Type B pancreatic cell (in vitro differentiated cells): ENCODE measurements around the gene ABCF1. TPM values are rescaled to one million over a fixed set of nuclear protein-coding genes. Genes with fewer than 3 reads are reported as not detected.

Experiments used
- DNase-seq: peaks from one replicate; pipeline ENCODE4 v3.0.0; 2021; ENCODE audit warnings: mixed read lengths; ENCODE audit not compliant: unreplicated experiment; ENCODE audit errors: extremely low spot score
- H3K27ac Mint-ChIP-seq: 2 replicates; pipeline ENCODE4 v1.8.0; 2021; ENCODE audit warnings: mild to moderate bottlenecking, mixed read lengths
- H3K27me3 Mint-ChIP-seq: 2 replicates; pipeline ENCODE4 v1.8.0; 2021; ENCODE audit warnings: mixed read lengths
- H3K36me3 Mint-ChIP-seq: 2 replicates; pipeline ENCODE4 v1.8.0; 2021; ENCODE audit warnings: mixed read lengths
- H3K4me1 Mint-ChIP-seq: one replicate; pipeline ENCODE4 v1.8.0; 2021; ENCODE audit warnings: mixed read lengths; ENCODE audit not compliant: unreplicated experiment
- H3K4me3 Mint-ChIP-seq: 2 replicates; pipeline ENCODE4 v1.8.0; 2021; ENCODE audit warnings: mild to moderate bottlenecking, mixed read lengths
- H3K9me3 Mint-ChIP-seq: 2 replicates; pipeline ENCODE4 v1.8.0; 2021; ENCODE audit warnings: mixed read lengths
- total RNA-seq: library from RNA; stranded (reverse); gene quantifications from 2 replicates; pipeline ENCODE4 v1.2.1, GENCODE V29; 2021; ENCODE audit warnings: low replicate concordance
- TF ChIP-seq, protein P1 (sequence below): fragments of 200-600 bp; sonication (generic); conservative IDR thresholded peaks from 2 replicates; pipeline ENCODE4 v1.5.0; 2021; ENCODE audit warnings: antibody characterized with exemption, mild to moderate bottlenecking

ABCF1 gene
- total RNA-seq, 1 donor from 2014 or later = 69.2 TPM

DNA sequence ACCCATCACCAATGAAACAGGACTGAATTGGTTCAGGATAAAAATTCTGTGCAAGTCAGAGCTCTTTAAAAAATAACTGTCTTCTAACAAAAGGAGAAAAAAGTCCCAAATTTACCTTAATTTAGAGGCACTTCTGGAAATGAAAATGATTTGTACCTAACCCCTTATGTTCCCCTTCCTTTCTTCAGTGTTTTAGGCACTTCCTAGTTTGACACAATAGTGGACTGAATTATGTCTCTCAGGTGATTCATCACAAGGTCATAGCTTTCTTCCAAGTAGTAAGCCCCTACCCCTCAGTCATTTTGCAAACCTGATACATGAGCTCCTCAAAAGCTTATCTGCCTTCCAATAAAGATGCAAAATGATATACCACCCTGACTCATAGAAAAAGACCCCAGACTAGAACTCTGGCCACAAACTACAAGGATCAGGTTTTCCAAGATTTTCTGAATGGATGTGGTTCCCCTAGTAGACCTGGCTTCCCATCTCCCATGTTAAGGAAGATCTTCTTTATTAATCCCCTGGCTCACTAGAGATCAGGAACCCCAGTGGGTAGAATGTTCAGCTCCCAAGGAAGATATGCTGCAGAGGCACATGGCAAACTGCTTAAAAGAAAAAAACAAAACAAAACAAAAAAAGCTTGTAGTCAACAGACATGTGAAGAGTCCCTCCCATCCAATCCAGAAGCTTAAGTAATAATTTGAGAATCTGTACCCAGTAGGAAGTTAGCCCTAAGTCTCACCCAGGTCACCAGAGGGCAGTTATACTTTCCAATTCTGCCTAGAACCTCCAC is 42.2 kb downstream of the ABCF1 start:
- peak overlapping the region; percentile 78 for H3K4me3 Mint-ChIP-seq
- no peaks in the 10 kb centered on the region for H3K9me3 Mint-ChIP-seq
- H3K27ac Mint-ChIP-seq = peak overlapping the region; percentile 78
- peaks cover 32% of the 10 kb centered on the region for H3K4me1 Mint-ChIP-seq
- TF ChIP-seq, protein P1, sequence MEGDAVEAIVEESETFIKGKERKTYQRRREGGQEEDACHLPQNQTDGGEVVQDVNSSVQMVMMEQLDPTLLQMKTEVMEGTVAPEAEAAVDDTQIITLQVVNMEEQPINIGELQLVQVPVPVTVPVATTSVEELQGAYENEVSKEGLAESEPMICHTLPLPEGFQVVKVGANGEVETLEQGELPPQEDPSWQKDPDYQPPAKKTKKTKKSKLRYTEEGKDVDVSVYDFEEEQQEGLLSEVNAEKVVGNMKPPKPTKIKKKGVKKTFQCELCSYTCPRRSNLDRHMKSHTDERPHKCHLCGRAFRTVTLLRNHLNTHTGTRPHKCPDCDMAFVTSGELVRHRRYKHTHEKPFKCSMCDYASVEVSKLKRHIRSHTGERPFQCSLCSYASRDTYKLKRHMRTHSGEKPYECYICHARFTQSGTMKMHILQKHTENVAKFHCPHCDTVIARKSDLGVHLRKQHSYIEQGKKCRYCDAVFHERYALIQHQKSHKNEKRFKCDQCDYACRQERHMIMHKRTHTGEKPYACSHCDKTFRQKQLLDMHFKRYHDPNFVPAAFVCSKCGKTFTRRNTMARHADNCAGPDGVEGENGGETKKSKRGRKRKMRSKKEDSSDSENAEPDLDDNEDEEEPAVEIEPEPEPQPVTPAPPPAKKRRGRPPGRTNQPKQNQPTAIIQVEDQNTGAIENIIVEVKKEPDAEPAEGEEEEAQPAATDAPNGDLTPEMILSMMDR = no peak
- H3K27me3 Mint-ChIP-seq = peaks cover 21% of the 10 kb centered on the region
- DNase-seq = no peak
- peaks cover 42% of the 10 kb centered on the region for H3K36me3 Mint-ChIP-seq

DNA sequence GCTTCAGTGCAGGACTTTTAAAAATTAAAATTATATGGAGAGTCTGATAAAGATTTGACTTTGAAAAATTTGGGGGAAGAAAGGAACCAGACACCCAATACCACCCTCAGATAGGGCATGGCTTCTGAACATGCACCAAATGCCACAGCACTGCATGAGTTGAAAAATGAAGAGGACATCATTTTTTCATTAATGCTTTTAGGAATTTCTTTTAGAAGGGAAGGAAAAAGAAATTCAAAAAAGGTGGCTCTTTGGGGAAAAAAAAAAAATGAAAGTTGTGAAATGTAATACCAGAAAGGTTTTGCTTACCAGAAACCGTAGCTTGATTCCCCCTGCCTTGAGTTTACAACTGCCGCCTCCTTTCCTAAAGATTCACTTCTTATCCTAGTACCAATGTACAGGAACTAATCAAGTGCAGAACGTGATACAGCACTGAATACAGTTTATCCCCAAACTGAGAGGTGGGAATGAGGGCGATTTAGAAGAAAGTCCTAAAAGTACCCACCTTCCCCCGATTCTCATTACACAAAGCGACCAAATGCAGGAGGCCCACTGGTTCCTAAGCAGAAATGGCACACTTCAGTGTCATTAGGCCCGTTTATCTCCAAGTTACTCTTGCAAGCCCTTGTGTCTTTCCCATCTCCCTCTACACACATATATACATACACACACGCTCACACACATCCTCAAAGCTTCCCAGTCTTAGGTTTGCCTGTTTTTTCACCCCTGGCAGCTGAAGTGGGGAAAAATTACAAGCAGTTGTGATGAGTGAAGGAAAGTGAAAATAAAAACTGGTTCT is 43.0 kb downstream of the ABCF1 start:
- H3K9me3 Mint-ChIP-seq = no peaks in the 10 kb centered on the region
- TF ChIP-seq, protein P1 = no peak
- peaks cover 40% of the 10 kb centered on the region for H3K4me1 Mint-ChIP-seq
- DNase-seq = no peak
- peak overlapping the region; percentile 100 for H3K27ac Mint-ChIP-seq
- peak overlapping the region; percentile 95 for H3K4me3 Mint-ChIP-seq
- H3K36me3 Mint-ChIP-seq = peaks cover 36% of the 10 kb centered on the region
- H3K27me3 Mint-ChIP-seq = peaks cover 21% of the 10 kb centered on the region

GRCh38 chr6:30614843-30615218 is 43.6 kb downstream of the ABCF1 start:
- H3K9me3 Mint-ChIP-seq = no peaks in the 10 kb centered on the region
- peak overlapping the region; percentile 95 for H3K4me3 Mint-ChIP-seq
- H3K36me3 Mint-ChIP-seq = peaks cover 30% of the 10 kb centered on the region
- peak overlapping the region; percentile 100 for H3K27ac Mint-ChIP-seq
- peak; percentile 80 for DNase-seq
- peaks cover 43% of the 10 kb centered on the region for H3K4me1 Mint-ChIP-seq
- TF ChIP-seq, protein P1 = no peak
- H3K27me3 Mint-ChIP-seq = peaks cover 21% of the 10 kb centered on the region

DNA sequence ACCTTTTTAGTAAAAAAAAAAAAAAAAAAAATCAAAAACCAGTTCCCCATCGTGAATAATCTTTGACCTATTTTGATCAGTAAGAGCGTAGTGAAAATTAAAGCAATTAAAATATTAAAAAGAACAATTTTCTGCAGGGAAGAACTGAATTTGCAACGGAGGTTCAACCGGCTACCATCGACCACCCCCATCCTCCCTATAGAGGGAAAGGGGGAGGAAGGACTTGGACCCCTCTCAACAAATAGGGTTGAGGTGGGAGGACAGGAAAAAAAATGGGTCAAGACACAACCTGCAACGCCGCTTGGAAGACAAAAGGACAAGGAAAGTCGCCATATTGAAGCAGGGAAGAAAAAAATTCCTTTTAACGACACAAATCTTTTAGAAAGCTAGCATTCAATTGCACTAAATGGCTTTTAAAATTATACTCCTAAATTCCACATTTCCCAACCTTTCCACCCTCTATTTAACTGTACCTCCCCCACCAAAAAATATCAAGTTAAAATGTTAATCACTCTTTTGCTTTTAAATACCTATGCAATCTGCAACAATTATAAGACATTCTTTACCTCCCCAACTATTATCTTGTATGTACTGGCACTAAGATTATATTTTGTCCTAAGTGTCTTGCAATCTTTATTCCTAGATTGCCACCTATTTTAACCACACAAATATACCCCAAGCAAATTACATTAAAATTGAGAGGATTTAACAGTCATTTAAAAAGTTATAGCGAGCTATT is 44.1 kb downstream of the ABCF1 start:
- TF ChIP-seq, protein P1 = peak; percentile 11
- Mint-ChIP-seq H3K27me3 (peaks cover 21% of the 10 kb centered on the region), H3K27ac (peak overlapping the region; percentile 100), H3K4me1 (peaks cover 43% of the 10 kb centered on the region), H3K9me3 (no peaks in the 10 kb centered on the region), H3K4me3 (peak overlapping the region; percentile 95), H3K36me3 (peaks cover 30% of the 10 kb centered on the region)
- no peak for DNase-seq

GRCh38 chr6:30615958-30616810 is 44.9 kb downstream of the ABCF1 start:
- Mint-ChIP-seq H3K4me1 (peaks cover 42% of the 10 kb centered on the region), H3K4me3 (peak overlapping the region; percentile 95), H3K27me3 (peaks cover 21% of the 10 kb centered on the region), H3K9me3 (no peaks in the 10 kb centered on the region), H3K36me3 (peaks cover 30% of the 10 kb centered on the region), H3K27ac (peak overlapping the region; percentile 100)
- no peak for DNase-seq
- TF ChIP-seq, protein P1 = no peak
